Endodermal cell (in vitro differentiated cells): Measurements from ENCODE around the gene ASS1. TPM values are rescaled to one million over a fixed set of nuclear protein-coding genes. Genes with fewer than 3 reads are reported as not detected.

Source experiments
- DNase-seq: peaks from one replicate; pipeline ENCODE4 v3.0.0-alpha.2; 2017
- H3K27ac ChIP-seq: 2 replicates; pipeline ENCODE4 v1.5.1; 2013; ENCODE audit warnings: mild to moderate bottlenecking, low read depth, low read length, moderate library complexity
- H3K27me3 ChIP-seq: 2 replicates; pipeline ENCODE4 v1.6.1; 2013; ENCODE audit warnings: mild to moderate bottlenecking, low read length, moderate library complexity; ENCODE audit not compliant: insufficient read depth, control insufficient read depth, poor library complexity, severe bottlenecking
- H3K36me3 ChIP-seq: 2 replicates; pipeline ENCODE4 v1.7.0; 2013; ENCODE audit warnings: mild to moderate bottlenecking, low read length, moderate library complexity; ENCODE audit not compliant: control insufficient read depth, insufficient read depth
- H3K4me1 ChIP-seq: one replicate; pipeline ENCODE4 v1.7.0; 2013; ENCODE audit warnings: low read length; ENCODE audit not compliant: control insufficient read depth, insufficient read depth
- H3K4me3 ChIP-seq: 2 replicates; pipeline ENCODE4 v1.5.1; 2013; ENCODE audit warnings: mild to moderate bottlenecking, low read length, moderate library complexity
- H3K9ac ChIP-seq: 2 replicates; pipeline ENCODE4 v1.6.1; 2013; ENCODE audit warnings: mild to moderate bottlenecking, low read length, moderate library complexity; ENCODE audit not compliant: poor library complexity, severe bottlenecking; ENCODE audit errors: extremely low read depth
- H3K9me3 ChIP-seq: 2 replicates; pipeline ENCODE4 v1.6.1; 2013; ENCODE audit warnings: mild to moderate bottlenecking, low read length, moderate library complexity; ENCODE audit not compliant: control insufficient read depth
- H3K27ac Mint-ChIP-seq: 2 replicates; pipeline ENCODE4 v1.8.0; 2020; ENCODE audit warnings: mixed read lengths
- H3K27me3 Mint-ChIP-seq: 2 replicates; pipeline ENCODE4 v1.8.0; 2021; ENCODE audit warnings: mild to moderate bottlenecking, mixed read lengths; ENCODE audit not compliant: insufficient read depth
- H3K36me3 Mint-ChIP-seq: 2 replicates; pipeline ENCODE4 v1.8.0; 2020; ENCODE audit warnings: low read depth, mixed read lengths
- H3K4me1 Mint-ChIP-seq: 2 replicates; pipeline ENCODE4 v1.8.0; 2020; ENCODE audit warnings: mixed read lengths
- H3K4me3 Mint-ChIP-seq: 2 replicates; pipeline ENCODE4 v1.8.0; 2020; ENCODE audit warnings: mild to moderate bottlenecking, moderate library complexity, mixed read lengths
- H3K9me3 Mint-ChIP-seq: 2 replicates; pipeline ENCODE4 v1.8.0; 2020; ENCODE audit warnings: mild to moderate bottlenecking, mixed read lengths
- WGBS, 2 experiments: methylation state at CpG; one replicate each; pipeline versions ENCODE4 v1.1.5 to v1.1.7; 2013; ENCODE audit warnings: missing lambda C conversion rate in 2 of 2, mixed read lengths in 1 of 2; ENCODE audit not compliant: insufficient coverage in 1 of 2, insufficient read length in 1 of 2; 5-methylcytosine and 5-hydroxymethylcytosine counted together
- total RNA-seq, 2 donors: library from RNA; stranded (reverse); fragmentation: NEBNext Ultra II Directional in 1 of 2; extraction: Animal tissue kit (Norgen Biotek cat#: 25700) in 1 of 2; gene quantifications; 2 replicates in 1 of 2; 3 replicates in 1 of 2; pipeline ENCODE4 v1.2.1, GENCODE V29; 2021
- TF ChIP-seq, protein P1 (sequence below): fragments of 200-600 bp; sonication (generic); conservative IDR thresholded peaks from 2 replicates; pipeline ENCODE4 v1.5.0; 2021; ENCODE audit warnings: antibody characterized with exemption, mild to moderate bottlenecking

The ASS1 gene
- total RNA-seq, 2 donors from 2014 or later, result 30.9 to 57.2 TPM

GRCh38 chr9:130521715-130522114, 77.0 kb downstream of the ASS1 start:
- Mint-ChIP-seq H3K27ac (no peak overlapping the region), H3K4me3 (no peak overlapping the region), H3K36me3 (no peaks in the 10 kb centered on the region), H3K27me3 (peaks cover 2% of the 10 kb centered on the region), H3K4me1 (peaks cover 2% of the 10 kb centered on the region), H3K9me3 (no peaks in the 10 kb centered on the region)
- Histone ChIP-seq H3K27ac (no peak overlapping the region), H3K36me3 (no peaks in the 10 kb centered on the region), H3K9me3 (no peaks in the 10 kb centered on the region), H3K4me1 (no peaks in the 10 kb centered on the region), H3K9ac (no peak overlapping the region), H3K4me3 (no peak overlapping the region), H3K27me3 (no peaks in the 10 kb centered on the region)
- TF ChIP-seq, protein P1, sequence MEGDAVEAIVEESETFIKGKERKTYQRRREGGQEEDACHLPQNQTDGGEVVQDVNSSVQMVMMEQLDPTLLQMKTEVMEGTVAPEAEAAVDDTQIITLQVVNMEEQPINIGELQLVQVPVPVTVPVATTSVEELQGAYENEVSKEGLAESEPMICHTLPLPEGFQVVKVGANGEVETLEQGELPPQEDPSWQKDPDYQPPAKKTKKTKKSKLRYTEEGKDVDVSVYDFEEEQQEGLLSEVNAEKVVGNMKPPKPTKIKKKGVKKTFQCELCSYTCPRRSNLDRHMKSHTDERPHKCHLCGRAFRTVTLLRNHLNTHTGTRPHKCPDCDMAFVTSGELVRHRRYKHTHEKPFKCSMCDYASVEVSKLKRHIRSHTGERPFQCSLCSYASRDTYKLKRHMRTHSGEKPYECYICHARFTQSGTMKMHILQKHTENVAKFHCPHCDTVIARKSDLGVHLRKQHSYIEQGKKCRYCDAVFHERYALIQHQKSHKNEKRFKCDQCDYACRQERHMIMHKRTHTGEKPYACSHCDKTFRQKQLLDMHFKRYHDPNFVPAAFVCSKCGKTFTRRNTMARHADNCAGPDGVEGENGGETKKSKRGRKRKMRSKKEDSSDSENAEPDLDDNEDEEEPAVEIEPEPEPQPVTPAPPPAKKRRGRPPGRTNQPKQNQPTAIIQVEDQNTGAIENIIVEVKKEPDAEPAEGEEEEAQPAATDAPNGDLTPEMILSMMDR, result no peak
- DNase-seq, result no peak
- 93 to 100% methylated on average over 3 to 5 of the region's 5 CpGs for WGBS, 2 experiments

- Histone ChIP-seq H3K36me3 (no peaks in the 10 kb centered on the region), H3K9me3 (no peaks in the 10 kb centered on the region), H3K4me3 (no peak overlapping the region), H3K27me3 (no peaks in the 10 kb centered on the region), H3K27ac (no peak overlapping the region), H3K4me1 (no peaks in the 10 kb centered on the region), H3K9ac (no peak overlapping the region)
- H3K9me3 Mint-ChIP-seq, result no peaks in the 10 kb centered on the region
- no peak overlapping the region for H3K27ac Mint-ChIP-seq
- peak; percentile 82 for DNase-seq
- H3K4me1 Mint-ChIP-seq, result peaks cover 2% of the 10 kb centered on the region
- TF ChIP-seq, protein P1, result no peak
- H3K27me3 Mint-ChIP-seq, result peaks cover 4% of the 10 kb centered on the region
- WGBS, 2 experiments, result 73 to 78% methylated on average over 2 to 7 of the region's 7 CpGs
- H3K4me3 Mint-ChIP-seq, result no peak overlapping the region
- no peaks in the 10 kb centered on the region for H3K36me3 Mint-ChIP-seq
These were observed 77.6 kb downstream of the ASS1 start for GRCh38 chr9:130522233-130522808.

- Histone ChIP-seq H3K4me3 (no peak overlapping the region), H3K9me3 (no peaks in the 10 kb centered on the region), H3K4me1 (no peaks in the 10 kb centered on the region), H3K36me3 (no peaks in the 10 kb centered on the region), H3K27ac (peak overlapping the region; percentile 61), H3K9ac (no peak overlapping the region), H3K27me3 (no peaks in the 10 kb centered on the region)
- Mint-ChIP-seq H3K36me3 (no peaks in the 10 kb centered on the region), H3K4me1 (peaks cover 2% of the 10 kb centered on the region), H3K27me3 (peaks cover 4% of the 10 kb centered on the region), H3K9me3 (no peaks in the 10 kb centered on the region), H3K4me3 (no peak overlapping the region), H3K27ac (no peak overlapping the region)
- DNase-seq, result peak; percentile 75
- 43 to 65% methylated on average over 10 to 12 of the region's 12 CpGs for WGBS, 2 experiments
- TF ChIP-seq, protein P1, result no peak
These were observed 79.2 kb downstream of the ASS1 start for GRCh38 chr9:130523921-130524320.
